ENCODE data around the gene TMEM19. TPM values are rescaled to one million over a fixed set of nuclear protein-coding genes. Genes with fewer than 3 reads are reported as not detected.

The TMEM19 gene
- total RNA-seq, 1 donor from 2014 or later = 46.7 TPM

- intact Hi-C loops (cut with micrococcal nuclease) = loop anchor here (1.0 to 5.0 kb wide), 9 partner anchors 23 to 1924 kb away; partner anchors contain the start of genes RAB21, TBC1D15 and TMEM19
- Mint-ChIP-seq H3K36me3 (ENCODE audit: low read depth) (peaks cover 48% of the 10 kb centered on the region), H3K27ac (peak within 1 kb of the TSS; percentile 98), H3K27me3 (no peaks in the 10 kb centered on the region), H3K4me1 (peaks cover 55% of the 10 kb centered on the region), H3K4me3 (peak within 1 kb of the TSS; percentile 98), H3K9me3 (no peaks in the 10 kb centered on the region)
- ATAC-seq (ENCODE audit: low read depth) = peak; percentile 83
- POLR2A ChIA-PET = interaction anchor here (0.7 to 4.6 kb wide), 18 partner anchors 12 to 176 kb away, joined by 3 to 232 read pairs (median 6); partner anchors contain the start of genes RAB21 and TMEM19
- TF ChIP-seq CTCF (IDR thresholded peaks at IDR 0.05) = no peak
- CTCF ChIA-PET = interaction anchor here (1.0 to 4.6 kb wide), 9 partner anchors 23 to 176 kb away, joined by 3 to 53 read pairs (median 4); partner anchors contain the start of genes RAB21, TBC1D15 and TMEM19
- DNase-seq = peak; percentile 80
These were observed 22.1 kb upstream of the TMEM19 start, which contains the start of the genes THAP2 and ZFC3H1 for GRCh38 chr12:71663561-71664410. Gene THAP2 (plus strand): TSS chr12:71664301. CDS start chr12:71664510, 209 bp downstream. Gene ZFC3H1 (minus strand): TSS chr12:71663848. CDS start chr12:71663610, 238 bp downstream.

GRCh38 chr12:71664411-71665089, 21.3 kb upstream of the TMEM19 start:
- Mint-ChIP-seq H3K4me1 (peaks cover 49% of the 10 kb centered on the region), H3K4me3 (peak overlapping the region; percentile 98), H3K36me3 (ENCODE audit: low read depth) (peaks cover 40% of the 10 kb centered on the region), H3K27ac (peak overlapping the region; percentile 98), H3K9me3 (no peaks in the 10 kb centered on the region), H3K27me3 (no peaks in the 10 kb centered on the region)
- DNase-seq (no peak), ATAC-seq (ENCODE audit: low read depth) (no peak)
- TF ChIP-seq CTCF (IDR thresholded peaks at IDR 0.05) = no peak
- ChIA-PET POLR2A (interaction anchor here (0.7 to 4.6 kb wide), 13 partner anchors 13 to 176 kb away, joined by 3 to 232 read pairs (median 6); partner anchors contain the start of genes RAB21 and TMEM19), CTCF (interaction anchor here (1.2 to 4.6 kb wide), 5 partner anchors 22 to 90 kb away, joined by 4 to 53 read pairs (median 20); partner anchors contain the start of genes RAB21 and TMEM19)
- intact Hi-C loops (cut with micrococcal nuclease) = loop anchor here (1.0 to 5.0 kb wide), 4 partner anchors 22 to 175 kb away; partner anchors contain the start of genes TBC1D15 and TMEM19

- intact Hi-C loops (cut with micrococcal nuclease) = no loop called here
- H3K27ac Mint-ChIP-seq = peak overlapping the region; percentile 98
- H3K27me3 Mint-ChIP-seq = no peaks in the 10 kb centered on the region
- peak overlapping the region; percentile 98 for H3K4me3 Mint-ChIP-seq
- no peak for TF ChIP-seq CTCF (IDR thresholded peaks at IDR 0.05)
- ChIA-PET CTCF (interaction anchor here (1.2 to 4.6 kb wide), 4 partner anchors 22 to 90 kb away, joined by 4 to 53 read pairs (median 32); partner anchors contain the start of genes RAB21 and TMEM19), POLR2A (interaction anchor here (1.0 to 4.6 kb wide), 6 partner anchors 20 to 93 kb away, joined by 3 to 232 read pairs (median 54); partner anchors contain the start of genes RAB21 and TMEM19)
- H3K4me1 Mint-ChIP-seq = peaks cover 45% of the 10 kb centered on the region
- H3K36me3 Mint-ChIP-seq (ENCODE audit: low read depth) = peaks cover 37% of the 10 kb centered on the region
- DNase-seq (no peak), ATAC-seq (ENCODE audit: low read depth) (no peak)
- H3K9me3 Mint-ChIP-seq = no peaks in the 10 kb centered on the region
These were observed 20.8 kb upstream of the TMEM19 start for GRCh38 chr12:71665090-71665463.

- no peaks in the 10 kb centered on the region for H3K9me3 Mint-ChIP-seq
- no peak overlapping the region for H3K27ac Mint-ChIP-seq
- DNase-seq = no peak
- no peak for ATAC-seq (ENCODE audit: low read depth)
- intact Hi-C loops (cut with micrococcal nuclease) = no loop called here
- POLR2A ChIA-PET = interaction anchor here (1.6 kb wide), 1 partner anchor 19 kb away, joined by 9 read pairs; the partner anchor contains the start of gene TMEM19
- no peak overlapping the region for H3K4me3 Mint-ChIP-seq
- TF ChIP-seq CTCF (IDR thresholded peaks at IDR 0.05) = no peak
- CTCF ChIA-PET = interaction anchor here (4.6 kb wide), 1 partner anchor 21 kb away, joined by 52 read pairs; the partner anchor contains the start of gene TMEM19
- peaks cover 34% of the 10 kb centered on the region for H3K36me3 Mint-ChIP-seq (ENCODE audit: low read depth)
- peaks cover 42% of the 10 kb centered on the region for H3K4me1 Mint-ChIP-seq
- no peaks in the 10 kb centered on the region for H3K27me3 Mint-ChIP-seq
These were observed 19.6 kb upstream of the TMEM19 start for GRCh38 chr12:71666259-71666658.
